NCI-H1105 treated with DMSO at 0.1 percent for 48 hours (cell line): Measurements from ENCODE around the gene AAK1.

Source experiments
- DNase-seq: peaks from one replicate; lab custom pipeline; 2025; lab: John Stamatoyannopoulos, UW

AAK1 gene

GRCh38 chr2:69538249-69538648 is 105.3 kb downstream of the AAK1 start:
- DNase-seq, result no peak

GRCh38 chr2:69535817-69536241 is 107.7 kb downstream of the AAK1 start:
- no peak for DNase-seq

- DNase-seq, result no peak
Measured at GRCh38 chr2:69531186-69531585, 112.4 kb downstream of the AAK1 start.

DNA sequence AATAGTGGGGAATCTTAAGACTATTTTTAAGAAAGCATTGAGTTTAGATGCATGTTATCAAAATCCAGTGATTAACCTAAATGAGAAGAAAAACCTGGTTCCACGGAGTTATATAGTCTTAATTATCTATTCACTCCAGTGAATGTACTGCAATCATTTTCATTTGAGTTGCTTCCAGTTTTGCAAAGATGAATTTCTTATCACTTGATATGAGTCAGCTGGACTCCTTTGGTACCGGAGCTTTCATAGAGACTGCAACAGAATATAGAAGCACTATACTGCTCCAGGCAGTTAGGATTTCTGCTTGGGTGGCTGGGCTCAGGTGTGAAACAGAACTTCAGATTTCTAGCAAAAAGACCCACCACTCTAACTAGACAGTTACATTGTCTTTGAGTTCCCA is 114.1 kb downstream of the AAK1 start:
- DNase-seq, result no peak

GRCh38 chr2:69525261-69525660 is 118.3 kb downstream of the AAK1 start:
- DNase-seq, result no peak

DNA sequence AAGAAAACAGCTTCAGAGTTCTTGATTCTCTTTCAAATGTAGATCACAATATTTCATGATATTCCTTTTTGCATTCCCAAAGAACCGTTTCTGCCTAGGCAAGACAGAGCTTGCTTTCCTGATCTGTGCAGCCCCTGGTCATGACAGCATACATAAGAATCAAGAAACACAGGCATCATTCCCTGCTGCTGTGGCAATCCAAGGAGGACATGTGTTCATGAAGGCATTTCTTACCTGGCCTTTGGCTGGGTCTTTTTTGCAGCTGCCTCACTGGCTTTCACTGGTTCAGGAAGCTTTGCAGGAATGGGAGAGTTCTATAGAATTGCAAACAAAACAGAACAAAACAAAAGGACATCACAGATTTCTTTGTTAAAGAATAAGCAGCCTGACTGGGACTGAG is 118.7 kb downstream of the AAK1 start:
- no peak for DNase-seq

GRCh38 chr2:69521747-69522146 is 121.8 kb downstream of the AAK1 start:
- DNase-seq, result no peak

DNA sequence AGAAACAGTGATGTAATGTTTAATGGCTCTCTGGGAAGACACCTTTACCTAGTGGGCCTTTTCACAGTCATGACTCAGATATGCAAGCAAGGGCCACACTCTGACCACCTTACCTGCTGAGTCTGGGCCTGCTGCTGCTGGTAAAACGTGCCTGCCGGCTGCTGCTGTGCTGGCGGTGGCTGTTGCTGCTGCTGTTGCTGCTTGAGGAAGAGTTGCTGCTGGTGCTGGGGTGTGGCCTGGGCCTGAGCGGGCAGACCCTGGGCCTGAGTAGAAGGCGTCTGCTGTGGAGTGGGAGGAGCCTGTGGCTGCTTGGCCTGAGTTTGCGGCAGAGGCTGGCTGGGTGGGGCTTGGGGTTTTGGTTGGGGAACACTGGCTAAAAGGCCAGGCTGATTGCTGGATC is 124.7 kb downstream of the AAK1 start:
- no peak for DNase-seq

- DNase-seq, result no peak
Measured at GRCh38 chr2:69517410-69517809, 126.1 kb downstream of the AAK1 start.

GRCh38 chr2:69514819-69515218 is 128.7 kb downstream of the AAK1 start:
- DNase-seq, result no peak

DNA sequence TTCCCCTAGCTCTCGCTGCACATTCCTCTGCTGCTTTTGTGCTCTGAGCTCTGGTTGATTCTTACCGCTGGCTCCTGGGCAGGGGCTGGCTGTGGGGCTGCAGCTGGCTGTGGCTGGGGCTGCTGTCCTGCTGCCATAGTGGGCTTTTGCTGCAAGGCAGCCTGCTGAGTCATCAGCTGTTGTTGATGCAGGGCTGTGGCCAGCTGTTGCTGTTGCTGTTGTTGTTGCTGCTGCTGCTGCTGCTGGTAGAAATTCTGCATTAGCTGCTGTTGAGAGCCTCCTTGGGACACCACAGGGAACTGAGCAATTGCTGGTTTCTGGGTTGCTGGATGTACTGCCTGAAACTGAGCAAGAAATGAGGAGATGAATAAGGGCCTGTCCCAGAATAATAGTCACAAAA is 129.1 kb downstream of the AAK1 start:
- DNase-seq, result no peak

DNA sequence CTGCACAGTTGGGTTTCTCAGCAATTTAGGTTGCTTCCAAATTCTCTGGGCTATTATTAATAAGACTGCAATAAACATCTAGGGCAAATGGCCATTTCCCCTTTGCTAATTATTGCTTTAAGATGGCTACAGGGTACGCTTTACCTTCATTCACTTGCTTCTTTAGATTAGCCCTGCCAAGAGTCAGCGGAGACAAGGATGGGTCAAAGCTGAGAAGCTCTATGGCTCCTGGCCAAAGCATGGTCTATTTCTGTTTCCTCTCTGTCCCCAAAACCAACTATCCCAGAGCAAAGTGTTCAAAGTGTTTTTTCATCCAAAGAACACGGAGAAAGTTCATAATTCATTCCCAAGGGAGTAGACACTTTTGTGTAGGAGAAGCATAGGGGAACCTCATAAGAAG is 131.1 kb downstream of the AAK1 start:
- DNase-seq, result no peak

DNA sequence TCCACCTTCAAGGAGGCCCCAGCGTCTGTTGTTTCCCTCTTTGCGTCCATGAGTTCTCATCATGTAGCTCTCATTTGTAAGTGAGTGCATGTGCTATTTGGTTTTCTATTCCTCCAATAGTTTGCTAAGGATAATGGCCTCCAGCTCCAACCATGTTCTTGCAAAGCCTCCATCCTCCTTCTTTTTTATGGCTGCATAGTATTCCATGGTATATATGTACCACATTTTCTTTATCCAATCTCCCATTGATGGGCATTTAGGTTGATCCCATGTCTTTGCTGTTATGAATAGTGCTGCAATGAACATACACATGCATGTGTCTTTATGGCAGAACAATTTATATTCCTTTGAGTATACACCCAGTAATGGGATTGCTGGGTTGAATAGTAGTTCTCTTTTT is 133.3 kb downstream of the AAK1 start:
- no peak for DNase-seq

DNA sequence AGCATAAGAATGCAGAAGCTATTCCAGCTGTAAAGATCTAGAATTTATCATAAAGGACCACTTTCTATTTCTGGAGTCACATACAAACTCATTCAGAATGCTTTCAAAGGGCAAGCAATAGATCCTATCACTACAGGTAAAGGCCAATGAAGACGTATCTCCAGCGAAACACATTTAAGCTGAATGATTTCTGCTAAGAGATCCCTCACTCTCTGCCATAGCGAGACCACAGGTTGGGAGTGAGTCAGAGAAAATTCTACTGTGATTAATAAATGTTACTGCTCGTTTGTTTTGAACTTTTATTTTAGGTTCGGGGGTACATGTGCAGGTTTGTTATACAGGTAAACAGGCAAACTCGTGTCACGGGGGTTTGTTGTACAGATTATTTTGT is 133.8 kb downstream of the AAK1 start:
- no peak for DNase-seq

GRCh38 chr2:69509011-69509749 is 134.4 kb downstream of the AAK1 start:
- DNase-seq, result peak; percentile 25

DNA sequence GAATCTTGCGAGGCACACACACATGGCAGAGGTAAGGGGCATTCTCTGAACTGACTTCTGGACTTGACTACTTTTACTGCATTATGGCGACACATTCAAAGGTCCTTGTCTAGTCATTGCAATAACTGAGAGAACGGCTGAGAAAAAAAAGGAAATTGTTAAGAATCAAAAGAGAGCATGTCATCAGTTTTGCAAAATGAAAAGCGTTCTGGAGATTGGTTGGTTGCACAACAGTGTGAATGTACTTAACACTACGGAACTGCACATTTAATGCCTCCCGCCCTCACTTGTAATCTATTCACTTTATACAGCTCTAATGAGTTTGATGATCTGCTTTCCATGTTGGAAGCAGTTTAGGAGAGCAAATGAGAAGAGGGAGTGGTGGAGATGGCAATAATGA is 137.8 kb downstream of the AAK1 start:
- DNase-seq, result no peak

DNA sequence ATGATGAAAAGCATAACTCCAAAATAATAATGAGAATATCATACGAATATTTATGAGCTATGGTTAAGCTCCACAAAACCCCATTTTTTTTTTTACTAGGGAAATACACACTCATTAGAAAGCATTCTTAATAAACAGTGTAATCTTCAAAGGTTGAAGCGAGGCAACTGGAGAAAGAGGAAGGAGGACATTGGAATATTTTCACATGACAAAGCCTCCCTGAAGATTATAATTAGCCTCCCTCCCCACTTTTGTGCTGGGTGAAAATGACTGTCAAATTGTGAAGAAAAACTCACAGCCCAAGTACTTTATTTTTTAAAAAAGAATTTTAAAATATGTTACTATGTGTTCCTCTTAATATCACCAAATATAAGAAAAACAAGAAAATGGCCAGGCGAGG is 142.2 kb downstream of the AAK1 start:
- DNase-seq, result no peak

GRCh38 chr2:69499966-69500365 is 143.6 kb downstream of the AAK1 start:
- no peak for DNase-seq

- no peak for DNase-seq
Measured at GRCh38 chr2:69499242-69499641, 144.3 kb downstream of the AAK1 start.

DNA sequence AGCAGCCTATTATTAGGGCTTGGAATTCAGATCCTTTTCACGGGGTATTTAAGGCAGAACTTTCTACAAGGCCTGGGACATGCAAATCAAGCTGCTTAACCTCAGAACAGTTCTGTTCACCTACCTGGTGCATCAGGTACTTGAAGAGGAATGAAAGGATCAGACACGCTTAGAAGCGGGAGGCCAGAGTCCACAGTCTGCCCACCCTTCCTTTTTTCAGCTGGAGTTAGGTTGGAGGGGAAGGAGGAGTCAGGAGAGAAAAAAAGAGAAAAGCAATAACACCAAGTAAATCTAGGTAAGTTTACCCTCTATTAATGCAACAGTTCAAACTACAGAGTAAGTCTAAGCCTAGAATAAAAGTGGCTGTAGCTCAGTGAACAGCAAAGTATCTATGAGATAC is 147.7 kb downstream of the AAK1 start:
- no peak for DNase-seq

GRCh38 chr2:69495008-69495407 is 148.5 kb downstream of the AAK1 start:
- DNase-seq, result no peak

GRCh38 chr2:69494126-69494525 is 149.4 kb downstream of the AAK1 start:
- DNase-seq, result no peak

GRCh38 chr2:69493268-69493667 is 150.3 kb downstream of the AAK1 start:
- peak; percentile 65 for DNase-seq

- no peak for DNase-seq
Measured at GRCh38 chr2:69491864-69492263, 151.7 kb downstream of the AAK1 start.
